Muscle of leg (tissue), 11 donors: ENCODE measurements around the gene RAET1G. TPM values are rescaled to one million over a fixed set of nuclear protein-coding genes. Genes with fewer than 3 reads are reported as not detected.
A peak's percentile ranks its signal among the peaks of the same experiment; 100 is the strongest.
"Not testable (repeated sequence)": the region's sequence is repeated elsewhere in the genome, so short reads cannot be mapped to it uniquely, and the experiment has no call there.

Source experiments
- DNase-seq: peaks from one replicate; pipeline ENCODE4 v3.0.0; 2013
- H3K27ac ChIP-seq: one replicate; pipeline ENCODE4 v1.5.1; 2013; ENCODE audit warnings: mild to moderate bottlenecking, low read length, control low read depth
- H3K27me3 ChIP-seq: one replicate; pipeline ENCODE4 v1.6.1; 2013; ENCODE audit warnings: low read length; ENCODE audit not compliant: control insufficient read depth, insufficient read depth
- H3K36me3 ChIP-seq: one replicate; pipeline ENCODE4 v1.6.1; 2013; ENCODE audit warnings: low read length; ENCODE audit not compliant: control insufficient read depth, insufficient read depth
- H3K4me1 ChIP-seq: one replicate; pipeline ENCODE4 v1.6.1; 2013; ENCODE audit warnings: low read length; ENCODE audit not compliant: control insufficient read depth, insufficient read depth
- H3K4me3 ChIP-seq: one replicate; pipeline ENCODE4 v1.5.1; 2013; ENCODE audit warnings: low read length, control low read depth
- H3K9me3 ChIP-seq: replicated peaks from 2 replicates; pipeline ENCODE4 v1.6.1; 2013; ENCODE audit warnings: low read depth, low read length; ENCODE audit not compliant: control insufficient read depth
- WGBS: methylation state at CpG from one replicate; pipeline ENCODE4 v1.1.5; 2013; ENCODE audit warnings: missing lambda C conversion rate; ENCODE audit not compliant: insufficient coverage; 5-methylcytosine and 5-hydroxymethylcytosine counted together
- polyA plus RNA-seq, 8 donors: library from polyadenylated mRNA; unstranded; fragments of 120-200 nt; gene quantifications; one replicate each; pipeline versions ENCODE4 v1.2.1 to v1.2.3, GENCODE V29; 2013; ENCODE audit warnings: inconsistent platforms in 1 of 8, low replicate concordance in 1 of 8; ENCODE audit not compliant: insufficient read length in 8 of 8, insufficient read depth in 1 of 8
- total RNA-seq: library from RNA; stranded (reverse); fragments of 120-200 nt; gene quantifications from one replicate; pipeline ENCODE4 v1.2.4, GENCODE V29; 2013

The RAET1G gene
- total and polyA plus RNA-seq, 9 donors, result 0.09 to 0.27 (median 0.17) TPM; not detected in 1

DNA sequence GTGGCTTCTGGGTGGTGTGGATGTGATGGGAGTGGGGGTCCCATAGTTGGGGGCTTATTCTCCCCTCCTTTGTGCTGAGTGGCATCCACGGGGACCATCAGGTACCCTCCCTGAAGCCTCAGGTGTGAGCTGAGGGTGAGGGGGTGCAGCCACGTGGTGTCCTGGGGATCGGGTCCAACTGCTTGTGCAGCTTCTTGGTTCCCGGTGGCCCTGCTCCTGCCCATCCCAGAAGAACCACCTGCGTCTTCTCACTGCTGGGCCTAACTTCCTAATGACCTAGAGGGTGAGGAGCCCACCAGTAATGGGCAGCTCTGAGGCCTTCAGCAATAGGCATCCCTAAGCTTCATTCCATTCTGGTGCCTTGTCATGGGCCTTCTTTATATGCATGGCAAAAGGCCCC is 20.4 kb upstream of the RAET1G start:
- not testable (repeated sequence) for H3K36me3 ChIP-seq, H3K4me3 ChIP-seq, DNase-seq, H3K9me3 ChIP-seq, H3K27ac ChIP-seq
- H3K27me3 ChIP-seq, result peaks cover 66% of the 10 kb centered on the region
- WGBS, result no CpG with 5 or more reads among the region's 5 CpGs
- peaks cover 16% of the 10 kb centered on the region for H3K4me1 ChIP-seq

DNA sequence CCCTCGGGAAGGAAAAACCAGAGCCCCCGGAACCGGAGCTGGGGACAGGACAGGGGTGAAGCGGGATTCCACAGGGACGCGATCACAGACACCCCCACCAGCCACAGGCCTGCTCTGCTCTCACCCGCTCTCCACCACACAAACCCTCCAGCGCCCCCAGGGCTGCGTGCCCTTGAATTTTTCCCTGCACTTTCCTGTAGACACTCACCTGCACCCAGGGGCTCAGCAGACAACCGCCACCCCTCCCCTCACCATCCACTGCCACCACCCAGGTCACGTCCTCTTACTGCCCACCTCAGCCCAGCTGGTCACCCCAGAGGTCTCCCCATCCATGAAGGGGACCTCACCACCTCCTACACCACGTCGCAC is 19.5 kb upstream of the RAET1G start:
- WGBS, result 4% methylated on average over 11 of the region's 13 CpGs
- Histone ChIP-seq H3K4me3 (peak overlapping the region; percentile 59), H3K36me3 (no peaks in the 10 kb centered on the region), H3K4me1 (peaks cover 19% of the 10 kb centered on the region), H3K27me3 (peaks cover 69% of the 10 kb centered on the region), H3K27ac (no peak overlapping the region), H3K9me3 (no peaks in the 10 kb centered on the region)
- no peak for DNase-seq

DNA sequence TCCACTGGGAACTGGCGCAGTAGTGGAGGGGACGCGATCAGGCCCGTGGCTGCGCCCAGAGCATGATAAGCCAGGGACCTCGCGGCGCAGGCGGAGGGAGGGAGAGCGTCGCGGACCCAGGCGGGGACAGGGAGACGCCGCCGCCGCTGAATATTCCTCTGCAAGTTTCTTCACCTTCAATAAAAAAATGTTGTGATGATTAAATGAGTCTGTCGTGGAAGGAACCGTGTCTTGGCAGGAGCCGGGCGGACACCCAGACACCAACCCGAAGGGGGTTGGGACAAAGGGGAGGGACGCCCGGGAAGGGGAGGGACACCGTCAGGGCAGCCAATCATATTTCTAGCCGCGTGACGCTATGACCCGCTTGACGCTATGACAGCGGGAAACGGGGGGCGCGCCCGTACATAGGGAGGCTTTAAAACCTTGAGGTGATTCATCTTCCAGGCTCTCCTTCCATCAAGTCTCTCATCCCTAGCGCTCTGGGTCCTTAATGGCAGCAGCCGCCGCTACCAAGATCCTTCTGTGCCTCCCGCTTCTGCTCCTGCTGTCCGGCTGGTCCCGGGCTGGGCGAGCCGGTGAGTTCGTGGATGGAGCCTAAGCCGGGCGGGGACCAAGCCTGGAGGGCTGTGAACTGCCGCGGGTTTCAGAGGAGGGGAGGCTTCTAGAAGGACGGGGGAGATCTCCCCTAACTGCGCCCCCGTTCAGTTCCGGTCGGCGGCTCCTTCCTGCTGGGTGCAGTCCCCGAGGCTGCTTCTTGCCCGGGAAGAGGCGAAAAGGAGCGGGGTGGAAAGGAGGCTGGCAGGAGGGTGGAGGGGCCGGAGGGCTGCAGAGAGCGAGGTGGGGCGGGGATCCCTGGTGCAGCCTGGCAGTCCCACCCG is 18.9 kb upstream of the RAET1G start, which contains the start of gene ULBP2:
Gene ULBP2 (plus strand): TSS at position 432 of the 878 bp plus-strand sequence. CDS start 59 bp downstream, at position 491.
- Histone ChIP-seq H3K4me1 (peaks cover 19% of the 10 kb centered on the region), H3K27ac (no peak within 1 kb of the TSS), H3K9me3 (no peaks in the 10 kb centered on the region), H3K4me3 (peak within 1 kb of the TSS; percentile 59), H3K36me3 (no peaks in the 10 kb centered on the region), H3K27me3 (peaks cover 70% of the 10 kb centered on the region)
- WGBS, result under 1% methylated on average over 35 of the region's 62 CpGs
- peak; percentile 92 for DNase-seq

DNA sequence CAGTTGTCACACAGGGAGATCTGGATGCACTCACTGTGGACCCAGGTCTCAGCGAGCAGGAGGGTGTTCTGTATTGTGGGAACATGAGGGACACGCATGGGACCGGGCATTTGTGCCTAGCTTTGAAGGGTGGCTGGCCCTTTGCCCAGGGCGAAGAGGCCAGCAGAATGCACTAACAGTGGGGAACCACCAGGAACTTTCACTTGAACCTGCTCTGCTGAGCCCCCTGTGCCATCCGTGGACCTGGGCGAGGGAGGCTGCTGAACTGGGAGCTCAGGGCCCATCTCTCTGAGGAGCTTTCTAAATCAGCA is 17.7 kb upstream of the RAET1G start:
- Histone ChIP-seq H3K36me3 (no peaks in the 10 kb centered on the region), H3K4me1 (peaks cover 19% of the 10 kb centered on the region), H3K9me3 (no peaks in the 10 kb centered on the region), H3K27ac (no peak overlapping the region), H3K4me3 (no peak overlapping the region), H3K27me3 (peaks cover 75% of the 10 kb centered on the region)
- DNase-seq, result no peak
- 29% methylated on average over 6 of the region's 6 CpGs for WGBS

DNA sequence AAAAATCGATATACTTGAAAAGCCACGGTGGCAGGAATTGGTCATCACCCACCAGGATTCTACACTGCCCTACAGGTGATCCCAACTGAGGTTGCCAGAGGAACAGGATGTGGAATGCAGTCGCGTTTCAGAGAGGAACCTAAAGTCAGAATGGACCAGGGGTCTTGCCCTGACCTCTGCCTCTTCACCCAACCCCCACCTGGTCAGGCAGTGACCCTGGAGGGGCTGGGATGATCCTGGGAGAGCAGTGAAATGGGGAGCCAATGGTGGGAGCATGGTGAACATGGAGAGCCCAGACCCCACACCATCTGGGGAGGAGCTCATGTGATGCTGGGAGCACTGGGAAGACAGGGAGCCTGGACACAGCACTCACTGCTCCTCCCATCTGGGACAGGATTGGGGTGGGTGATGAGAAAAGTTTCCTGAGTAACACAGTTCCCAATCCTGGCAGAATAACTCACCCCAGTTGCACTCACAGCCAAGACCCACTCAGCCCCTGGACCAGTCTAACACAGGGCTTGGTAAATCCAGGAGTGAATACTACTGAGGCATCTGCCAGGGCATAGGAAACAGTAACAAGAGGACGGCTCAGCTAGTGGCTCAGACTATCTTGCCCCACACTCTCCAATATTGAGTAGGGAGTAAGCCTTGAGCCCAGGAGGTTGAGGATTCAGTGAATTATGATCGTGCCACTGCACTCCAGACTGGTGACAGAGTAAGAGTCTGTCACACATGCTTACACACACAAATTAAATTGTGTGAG is 17.2 kb upstream of the RAET1G start:
- no CpG with 5 or more reads among the region's 6 CpGs for WGBS
- H3K27me3 ChIP-seq, result peaks cover 81% of the 10 kb centered on the region
- DNase-seq, result no peak
- H3K4me3 ChIP-seq, result no peak overlapping the region
- no peaks in the 10 kb centered on the region for H3K9me3 ChIP-seq
- H3K4me1 ChIP-seq, result peaks cover 19% of the 10 kb centered on the region
- H3K36me3 ChIP-seq, result no peaks in the 10 kb centered on the region
- H3K27ac ChIP-seq, result no peak overlapping the region

DNA sequence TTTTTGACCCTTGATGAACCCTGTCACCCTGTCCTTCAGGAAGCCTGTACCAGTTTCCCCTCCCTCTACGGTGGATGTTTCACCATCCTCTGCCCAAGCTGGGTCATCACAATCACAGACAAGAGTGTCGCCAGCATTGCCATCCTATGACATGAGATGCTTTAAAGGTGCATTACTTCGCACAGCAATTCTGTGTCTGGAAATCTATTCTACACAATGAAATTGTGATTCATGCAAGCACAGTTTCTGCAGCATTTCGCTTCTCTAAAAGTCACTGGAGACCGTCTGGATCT is 16.4 kb upstream of the RAET1G start:
- H3K27me3 ChIP-seq, result peaks cover 88% of the 10 kb centered on the region

DNA sequence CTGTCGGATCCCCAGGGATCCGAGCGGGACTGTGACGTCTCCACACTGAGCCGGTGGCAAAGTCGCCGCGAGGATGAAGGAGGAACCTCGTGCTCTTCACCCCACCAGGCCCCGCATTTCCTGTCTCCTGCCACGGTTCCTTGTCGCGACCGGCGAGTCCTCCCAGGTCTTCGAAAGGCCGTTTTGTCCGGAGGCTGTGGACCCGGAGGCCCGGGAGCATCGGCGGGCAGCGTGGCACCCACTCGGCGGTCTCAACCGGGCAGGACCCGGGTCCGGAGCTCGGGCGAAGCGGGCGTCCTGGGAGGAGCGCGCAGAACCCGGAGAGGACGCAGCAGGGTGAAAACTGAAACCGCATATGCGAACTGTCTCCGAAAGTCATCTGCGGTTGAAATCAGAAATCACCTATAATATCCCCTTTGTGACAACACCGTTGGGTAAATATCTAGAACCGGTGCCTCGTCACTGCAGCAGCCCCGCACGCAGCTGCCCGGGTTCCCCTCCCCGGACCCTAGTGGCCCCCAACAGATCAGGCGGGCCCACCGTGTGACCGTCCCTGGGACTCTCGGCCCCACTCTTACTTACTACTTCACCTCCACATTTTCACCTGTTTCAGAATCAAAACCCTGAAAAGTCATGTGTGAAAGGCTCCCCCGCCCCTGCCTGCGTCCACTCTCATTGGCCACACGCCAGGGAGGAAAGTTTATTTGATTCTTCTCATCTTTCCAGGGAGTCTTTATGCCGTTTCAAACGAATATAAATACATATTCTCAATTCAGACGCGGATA is 15.8 kb upstream of the RAET1G start:
- H3K36me3 ChIP-seq, result no peaks in the 10 kb centered on the region
- peaks cover 89% of the 10 kb centered on the region for H3K27me3 ChIP-seq
- H3K4me1 ChIP-seq, result peaks cover 19% of the 10 kb centered on the region
- no peak overlapping the region for H3K27ac ChIP-seq
- no peaks in the 10 kb centered on the region for H3K9me3 ChIP-seq
- no peak for DNase-seq
- WGBS, result 1% methylated on average over 53 of the region's 58 CpGs
- H3K4me3 ChIP-seq, result peak overlapping the region; percentile 41

More for the DNA sequence above, 16.4 kb upstream of the RAET1G start:
- Histone ChIP-seq H3K27ac (no peak overlapping the region), H3K9me3 (no peaks in the 10 kb centered on the region), H3K36me3 (no peaks in the 10 kb centered on the region), H3K4me3 (no peak overlapping the region), H3K4me1 (peaks cover 19% of the 10 kb centered on the region)
- DNase-seq, result no peak
- 18% methylated on average over 5 of the region's 5 CpGs for WGBS

DNA sequence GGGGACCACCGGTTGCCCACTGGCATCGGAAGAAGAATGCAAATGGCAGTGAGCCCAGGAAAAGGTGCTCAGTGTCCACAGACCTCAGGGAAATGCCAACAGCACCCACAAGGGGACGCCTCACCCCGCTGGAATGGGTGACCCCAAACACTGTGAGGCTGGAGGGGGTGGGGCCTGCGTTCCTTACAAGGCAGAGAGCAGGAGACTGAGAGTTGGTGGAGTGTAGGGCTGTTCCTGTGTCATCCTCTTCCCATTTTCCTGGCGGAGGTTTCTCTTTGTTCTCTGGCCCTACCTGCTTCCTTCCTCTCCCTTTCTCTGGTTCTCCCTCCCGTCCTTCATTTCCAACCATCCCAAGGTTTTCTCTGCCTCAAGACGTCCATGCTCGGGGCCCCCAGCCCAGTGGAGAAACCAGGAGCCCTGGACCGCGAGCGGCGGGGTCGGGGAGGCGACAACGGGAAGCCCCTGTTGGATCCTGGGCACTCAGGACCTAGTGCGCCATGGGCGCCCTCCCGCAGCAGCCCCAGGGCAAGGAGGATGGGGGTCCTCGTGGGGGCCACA is 15.2 kb upstream of the RAET1G start:
- H3K4me1 ChIP-seq, result peaks cover 19% of the 10 kb centered on the region
- not testable (repeated sequence) for H3K36me3 ChIP-seq, H3K27ac ChIP-seq, H3K9me3 ChIP-seq, DNase-seq
- peak overlapping the region; percentile 41 for H3K4me3 ChIP-seq
- under 1% methylated on average over 15 of the region's 20 CpGs for WGBS
- H3K27me3 ChIP-seq, result peaks cover 91% of the 10 kb centered on the region

DNA sequence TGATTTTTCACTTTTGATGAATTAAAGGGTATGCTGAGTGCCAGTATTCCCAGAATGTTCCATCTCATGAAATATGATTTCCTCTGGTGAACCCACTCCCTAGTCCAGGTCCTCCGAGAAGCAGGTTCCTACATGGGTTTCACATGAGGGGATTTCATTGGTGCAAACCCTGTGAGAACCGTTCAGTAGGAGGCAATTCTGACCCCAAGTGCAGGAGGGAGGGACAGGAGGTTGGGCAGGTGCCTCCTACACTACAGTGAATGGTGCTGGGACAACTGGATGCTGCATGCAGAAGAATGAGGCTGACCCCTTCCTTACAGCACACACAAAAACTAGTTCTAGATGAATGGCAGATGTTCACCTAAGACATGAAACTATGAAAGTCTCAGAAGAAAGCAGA is 13.8 kb upstream of the RAET1G start:
- Histone ChIP-seq H3K4me1 (peaks cover 14% of the 10 kb centered on the region), H3K36me3 (no peaks in the 10 kb centered on the region), H3K27me3 (peaks cover 81% of the 10 kb centered on the region), H3K27ac (no peak overlapping the region), H3K4me3 (no peak overlapping the region), H3K9me3 (no peaks in the 10 kb centered on the region)
- WGBS, result no CpG with 5 or more reads among the region's 2 CpGs
- no peak for DNase-seq

DNA sequence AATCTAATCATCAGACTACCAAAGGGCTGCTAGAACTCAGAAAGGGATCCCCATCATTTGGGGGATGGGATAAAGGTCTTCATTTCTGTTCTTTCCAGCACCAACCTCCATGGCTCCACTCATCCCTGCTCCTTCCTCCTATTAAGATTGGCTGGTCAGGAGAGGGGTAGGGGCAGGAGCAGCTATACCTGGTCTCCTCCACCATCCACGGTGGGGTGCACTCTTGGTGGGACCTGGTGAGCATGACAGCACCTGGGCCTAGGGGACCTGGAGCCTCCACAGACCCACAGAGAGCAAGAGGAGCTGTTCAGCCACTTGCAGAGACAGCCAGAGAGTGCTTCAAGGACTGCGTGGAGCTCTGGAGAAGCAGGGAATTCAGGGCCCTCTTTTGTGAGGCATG is 12.7 kb upstream of the RAET1G start:
- Histone ChIP-seq H3K4me3 (no peak overlapping the region), H3K36me3 (no peaks in the 10 kb centered on the region), H3K27me3 (peaks cover 75% of the 10 kb centered on the region), H3K27ac (no peak overlapping the region), H3K9me3 (no peaks in the 10 kb centered on the region), H3K4me1 (peaks cover 11% of the 10 kb centered on the region)
- WGBS, result no CpG with 5 or more reads among the region's 2 CpGs
- no peak for DNase-seq
